Esophagus muscularis mucosa (tissue), 3 donors: ENCODE results near the gene RCVRN.

Experiments used
- POLR2AphosphoS5 ChIP-seq, 2 donors: sonication (generic); formaldehyde crosslinking; IDR thresholded peaks; one replicate each; pipeline ENCODE4 v1.6.1; 2017; ENCODE audit warnings: antibody characterized with exemption in 2 of 2
- TF ChIP-seq, protein P1 (sequence below), 3 experiments: fragments of 200-600 bp in 2 of 3; fragments of 450-650 bp in 1 of 3; sonication (generic) in 2 of 3; IDR thresholded peaks; one replicate each; pipeline ENCODE4 v1.5.1; 2017 to 2019; ENCODE audit warnings: antibody characterized with exemption in 3 of 3, mild to moderate bottlenecking in 2 of 3, moderate library complexity in 1 of 3

DNA sequence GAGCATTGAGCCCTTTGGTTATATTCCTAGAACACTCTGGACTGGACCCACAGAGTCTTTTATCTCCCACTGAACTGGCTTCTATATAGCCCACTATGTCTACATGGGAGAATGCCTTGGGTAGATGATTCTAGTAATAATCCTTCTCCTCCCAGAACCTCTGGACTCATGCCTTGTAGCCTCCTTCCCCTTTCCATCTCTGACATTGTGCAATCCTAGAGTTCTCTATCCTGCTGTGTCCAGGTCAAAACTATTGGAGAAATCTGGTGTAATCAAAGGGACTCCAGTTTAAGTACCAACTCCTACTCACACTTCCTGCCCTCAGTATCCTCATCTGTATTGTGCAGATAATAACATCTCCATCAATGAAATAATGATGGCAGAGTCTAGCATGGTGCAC, 9.1 kb downstream of the RCVRN start:
- TF ChIP-seq, protein P1, sequence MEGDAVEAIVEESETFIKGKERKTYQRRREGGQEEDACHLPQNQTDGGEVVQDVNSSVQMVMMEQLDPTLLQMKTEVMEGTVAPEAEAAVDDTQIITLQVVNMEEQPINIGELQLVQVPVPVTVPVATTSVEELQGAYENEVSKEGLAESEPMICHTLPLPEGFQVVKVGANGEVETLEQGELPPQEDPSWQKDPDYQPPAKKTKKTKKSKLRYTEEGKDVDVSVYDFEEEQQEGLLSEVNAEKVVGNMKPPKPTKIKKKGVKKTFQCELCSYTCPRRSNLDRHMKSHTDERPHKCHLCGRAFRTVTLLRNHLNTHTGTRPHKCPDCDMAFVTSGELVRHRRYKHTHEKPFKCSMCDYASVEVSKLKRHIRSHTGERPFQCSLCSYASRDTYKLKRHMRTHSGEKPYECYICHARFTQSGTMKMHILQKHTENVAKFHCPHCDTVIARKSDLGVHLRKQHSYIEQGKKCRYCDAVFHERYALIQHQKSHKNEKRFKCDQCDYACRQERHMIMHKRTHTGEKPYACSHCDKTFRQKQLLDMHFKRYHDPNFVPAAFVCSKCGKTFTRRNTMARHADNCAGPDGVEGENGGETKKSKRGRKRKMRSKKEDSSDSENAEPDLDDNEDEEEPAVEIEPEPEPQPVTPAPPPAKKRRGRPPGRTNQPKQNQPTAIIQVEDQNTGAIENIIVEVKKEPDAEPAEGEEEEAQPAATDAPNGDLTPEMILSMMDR (IDR thresholded peaks at IDR 0.05) = no peak
- TF ChIP-seq POLR2AphosphoS5 (IDR thresholded peaks at IDR 0.05) = no peak
